GM12875 (cell line): Measurements from ENCODE around the gene UBALD2.
"Not testable (repeated sequence)": the region's sequence is repeated elsewhere in the genome, so short reads cannot be mapped to it uniquely, and the experiment has no call there.

Experiments
- H3K4me3 ChIP-seq: one replicate; pipeline ENCODE4 v1.5.1; 2011; ENCODE audit warnings: low read depth, low read length, control low read depth
- TF ChIP-seq, protein P1 (sequence below): IDR thresholded peaks from 2 replicates; pipeline ENCODE4 v1.5.1; 2011; ENCODE audit warnings: low read depth, mild to moderate bottlenecking, control low read depth, inconsistent platforms, low read length, moderate library complexity, borderline replicate concordance; ENCODE audit not compliant: insufficient read depth

Gene UBALD2

DNA sequence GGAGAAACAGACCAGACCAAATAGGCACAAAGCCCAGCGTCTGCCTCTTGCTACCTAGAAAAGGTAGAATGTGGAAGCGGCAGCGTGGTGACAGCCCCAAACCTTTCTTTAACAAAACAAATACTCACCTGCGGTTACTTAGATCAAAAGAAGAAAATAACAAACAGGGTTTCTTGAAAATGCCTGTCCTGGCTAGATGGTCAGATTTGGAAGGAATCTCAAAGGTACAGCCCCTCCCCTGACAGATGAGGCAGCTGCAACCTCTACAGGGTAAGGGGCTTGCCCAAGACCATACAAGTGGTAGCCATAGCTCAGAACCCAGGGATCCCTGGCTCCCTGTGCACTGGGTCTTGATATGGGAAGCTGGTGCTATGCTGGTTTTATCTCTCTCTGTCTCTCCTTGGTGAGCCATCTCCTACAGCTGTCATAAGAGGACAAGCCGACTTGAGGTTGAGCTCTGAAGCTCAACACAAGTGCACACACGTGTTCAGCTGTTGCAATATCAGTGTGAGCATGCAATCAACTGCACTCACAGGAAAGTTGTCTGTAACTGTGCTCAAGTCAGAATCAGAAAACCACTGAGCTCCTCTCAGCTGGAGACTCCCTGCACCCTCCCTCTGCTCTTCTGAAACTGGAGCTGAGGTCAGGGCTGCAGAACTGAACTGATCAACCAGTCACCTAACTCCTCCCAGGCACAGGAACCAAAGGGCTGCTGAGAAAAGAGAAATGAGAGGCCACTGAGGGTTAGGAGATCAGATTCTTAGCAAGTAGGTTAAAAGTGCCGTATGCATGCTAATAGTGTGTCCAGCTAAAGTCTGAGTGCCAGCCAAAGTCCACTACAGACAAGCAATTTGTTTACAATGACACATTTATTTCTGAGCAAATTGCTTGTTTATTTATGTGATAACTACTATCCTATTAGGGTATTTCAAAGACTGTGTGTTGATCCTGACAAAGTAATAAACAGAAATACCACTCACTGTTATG is 18.8 kb upstream of the UBALD2 start:
- H3K4me3 ChIP-seq, result no peak overlapping the region
- TF ChIP-seq, protein P1, sequence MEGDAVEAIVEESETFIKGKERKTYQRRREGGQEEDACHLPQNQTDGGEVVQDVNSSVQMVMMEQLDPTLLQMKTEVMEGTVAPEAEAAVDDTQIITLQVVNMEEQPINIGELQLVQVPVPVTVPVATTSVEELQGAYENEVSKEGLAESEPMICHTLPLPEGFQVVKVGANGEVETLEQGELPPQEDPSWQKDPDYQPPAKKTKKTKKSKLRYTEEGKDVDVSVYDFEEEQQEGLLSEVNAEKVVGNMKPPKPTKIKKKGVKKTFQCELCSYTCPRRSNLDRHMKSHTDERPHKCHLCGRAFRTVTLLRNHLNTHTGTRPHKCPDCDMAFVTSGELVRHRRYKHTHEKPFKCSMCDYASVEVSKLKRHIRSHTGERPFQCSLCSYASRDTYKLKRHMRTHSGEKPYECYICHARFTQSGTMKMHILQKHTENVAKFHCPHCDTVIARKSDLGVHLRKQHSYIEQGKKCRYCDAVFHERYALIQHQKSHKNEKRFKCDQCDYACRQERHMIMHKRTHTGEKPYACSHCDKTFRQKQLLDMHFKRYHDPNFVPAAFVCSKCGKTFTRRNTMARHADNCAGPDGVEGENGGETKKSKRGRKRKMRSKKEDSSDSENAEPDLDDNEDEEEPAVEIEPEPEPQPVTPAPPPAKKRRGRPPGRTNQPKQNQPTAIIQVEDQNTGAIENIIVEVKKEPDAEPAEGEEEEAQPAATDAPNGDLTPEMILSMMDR, result no peak

DNA sequence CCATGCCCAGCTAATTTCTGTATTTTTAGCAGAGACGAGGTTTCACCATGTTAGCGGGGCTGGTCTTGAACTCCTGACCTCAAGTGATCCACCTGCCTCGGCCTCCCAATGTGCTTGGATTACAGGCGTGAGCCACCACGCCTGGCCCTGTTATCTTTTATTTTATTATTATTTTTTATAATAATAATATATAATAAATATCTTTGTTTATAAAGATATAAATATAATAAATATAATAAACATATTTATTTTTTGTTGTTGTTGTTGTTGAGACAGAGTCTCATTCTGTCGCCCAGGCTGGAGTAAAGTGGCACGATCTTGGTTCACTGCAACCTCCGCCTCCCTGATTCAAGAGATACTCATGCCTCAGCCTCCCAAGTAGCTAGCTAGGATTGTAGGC is 17.8 kb upstream of the UBALD2 start:
- no peak overlapping the region for H3K4me3 ChIP-seq
- TF ChIP-seq, protein P1, result no peak

DNA sequence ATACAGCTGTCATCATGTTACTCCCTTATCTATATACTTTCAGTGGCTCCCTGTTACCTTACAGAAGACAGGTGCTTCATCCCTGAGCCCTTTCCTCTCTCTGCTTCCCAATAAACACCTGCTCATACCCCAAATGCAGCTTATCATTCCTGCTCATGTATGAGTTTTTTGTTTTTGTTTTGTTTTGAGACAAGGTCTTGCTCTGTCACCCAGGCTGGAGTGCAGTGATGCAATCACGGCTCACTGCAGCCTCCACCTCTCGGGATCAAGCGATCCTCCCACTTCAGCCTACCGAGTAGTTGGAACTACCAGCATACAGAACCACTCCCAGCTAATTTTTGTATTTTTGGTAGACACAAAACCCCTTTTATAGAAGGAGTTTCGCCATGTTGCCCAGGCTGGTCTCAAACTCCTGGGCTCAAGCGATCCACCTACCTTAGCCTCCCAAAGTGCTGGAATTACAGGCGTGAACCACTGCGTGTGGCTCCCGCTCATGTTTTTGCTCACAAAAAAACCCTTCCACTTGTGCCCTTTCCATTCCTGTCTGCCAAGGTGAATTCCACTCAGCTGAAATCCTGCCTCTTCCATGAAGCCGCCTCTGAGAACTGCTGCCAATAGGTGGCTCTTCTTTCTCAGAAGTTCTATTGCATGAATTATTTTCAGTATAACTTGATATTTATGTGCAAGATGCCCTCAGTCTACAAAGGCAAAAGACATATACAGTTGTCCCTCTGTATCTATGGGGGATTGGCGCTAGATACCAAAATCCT is 16.9 kb upstream of the UBALD2 start:
- H3K4me3 ChIP-seq, result no peak overlapping the region
- TF ChIP-seq, protein P1, result no peak

DNA sequence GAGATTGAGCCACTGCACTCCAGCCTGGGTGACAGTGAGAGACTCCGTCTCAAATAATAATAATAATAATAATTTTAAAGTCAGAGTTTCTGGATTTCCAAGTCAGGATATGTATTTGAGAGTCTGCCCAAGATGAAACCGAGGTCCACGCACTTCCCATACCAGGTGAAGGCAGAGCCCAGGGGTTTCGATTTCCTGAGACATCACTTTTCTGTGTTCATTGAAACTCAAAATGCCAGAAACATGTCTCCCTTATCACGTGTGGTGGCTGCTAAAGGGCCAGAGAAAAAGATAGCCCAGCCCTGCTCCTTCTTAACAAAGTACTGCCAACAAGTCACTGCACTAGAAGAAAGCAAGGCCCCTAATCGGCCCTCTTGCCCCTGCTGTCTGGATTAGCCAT is 15.0 kb upstream of the UBALD2 start:
- no peak overlapping the region for H3K4me3 ChIP-seq
- TF ChIP-seq, protein P1, result no peak

DNA sequence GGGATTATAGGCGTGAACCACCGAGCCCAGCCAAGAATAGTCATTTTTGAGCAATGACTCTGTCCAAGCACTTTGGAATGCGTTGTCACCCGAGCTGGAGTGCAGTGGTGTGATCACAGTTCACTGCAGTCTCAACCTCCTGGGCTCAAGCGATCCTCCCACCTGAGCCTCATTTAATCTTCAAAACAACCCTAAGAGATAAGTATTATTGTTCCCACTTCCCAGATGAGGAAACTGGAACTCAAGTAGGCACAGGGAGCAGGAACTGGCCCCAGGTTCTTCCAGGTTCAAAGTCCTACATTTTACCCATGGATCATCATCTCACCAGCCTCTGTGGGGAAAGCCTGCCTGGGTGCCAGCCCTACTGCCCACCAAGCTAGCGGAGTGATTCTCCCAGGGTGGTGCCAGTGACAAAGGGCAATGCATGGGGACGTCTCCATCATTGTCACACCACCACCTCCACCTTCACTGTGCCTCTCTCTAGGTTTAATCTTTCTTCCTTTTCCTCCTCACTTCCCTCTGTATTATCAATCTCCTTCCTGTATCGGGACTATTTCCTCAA is 13.6 kb upstream of the UBALD2 start:
- no peak overlapping the region for H3K4me3 ChIP-seq

DNA sequence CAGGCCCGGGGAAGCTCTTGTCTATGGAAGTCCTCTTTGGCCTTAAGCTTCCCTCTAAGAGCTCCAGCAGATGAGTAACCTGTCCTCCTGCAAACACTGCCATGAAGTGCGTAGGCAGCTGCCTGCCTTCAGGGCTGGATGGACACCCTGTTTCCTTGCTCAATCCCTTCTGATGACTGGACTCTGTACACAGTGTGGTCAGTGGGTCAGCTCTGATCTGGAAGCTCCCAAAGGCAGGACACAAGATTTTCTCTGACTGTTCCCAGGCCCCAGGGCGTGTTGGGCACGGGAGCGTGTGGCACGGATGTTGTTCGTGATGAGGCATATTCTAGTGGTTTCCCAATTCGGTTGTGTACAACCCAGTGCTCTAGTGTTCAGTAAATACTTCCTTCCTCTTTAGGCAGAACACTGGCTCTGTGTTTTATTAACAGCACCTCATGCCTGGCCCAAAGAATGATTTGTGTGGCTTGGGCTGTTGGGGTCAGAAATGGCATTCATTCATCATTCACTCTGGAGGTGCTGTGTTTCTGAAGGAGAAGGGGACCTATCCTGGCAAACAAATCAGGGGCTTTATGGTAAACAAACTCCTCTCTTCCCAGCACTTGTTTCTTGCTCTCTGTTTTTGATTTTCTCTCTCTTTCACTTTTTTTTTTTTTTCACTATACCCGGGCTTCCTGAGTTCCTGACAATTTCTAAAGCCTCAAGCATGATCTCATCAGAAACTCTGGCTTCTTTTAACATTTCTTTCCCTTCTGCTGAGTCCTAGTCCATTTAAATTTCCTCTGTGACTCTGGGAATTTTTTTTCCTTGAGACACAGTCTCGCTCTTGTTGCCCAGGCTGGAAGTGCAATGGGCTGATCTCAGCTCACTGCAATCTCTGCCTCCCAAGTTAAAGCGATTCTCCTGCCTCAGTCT is 12.9 kb upstream of the UBALD2 start:
- TF ChIP-seq, protein P1, result no peak

More for the DNA sequence above, 13.6 kb upstream of the UBALD2 start:
- TF ChIP-seq, protein P1, result no peak

DNA sequence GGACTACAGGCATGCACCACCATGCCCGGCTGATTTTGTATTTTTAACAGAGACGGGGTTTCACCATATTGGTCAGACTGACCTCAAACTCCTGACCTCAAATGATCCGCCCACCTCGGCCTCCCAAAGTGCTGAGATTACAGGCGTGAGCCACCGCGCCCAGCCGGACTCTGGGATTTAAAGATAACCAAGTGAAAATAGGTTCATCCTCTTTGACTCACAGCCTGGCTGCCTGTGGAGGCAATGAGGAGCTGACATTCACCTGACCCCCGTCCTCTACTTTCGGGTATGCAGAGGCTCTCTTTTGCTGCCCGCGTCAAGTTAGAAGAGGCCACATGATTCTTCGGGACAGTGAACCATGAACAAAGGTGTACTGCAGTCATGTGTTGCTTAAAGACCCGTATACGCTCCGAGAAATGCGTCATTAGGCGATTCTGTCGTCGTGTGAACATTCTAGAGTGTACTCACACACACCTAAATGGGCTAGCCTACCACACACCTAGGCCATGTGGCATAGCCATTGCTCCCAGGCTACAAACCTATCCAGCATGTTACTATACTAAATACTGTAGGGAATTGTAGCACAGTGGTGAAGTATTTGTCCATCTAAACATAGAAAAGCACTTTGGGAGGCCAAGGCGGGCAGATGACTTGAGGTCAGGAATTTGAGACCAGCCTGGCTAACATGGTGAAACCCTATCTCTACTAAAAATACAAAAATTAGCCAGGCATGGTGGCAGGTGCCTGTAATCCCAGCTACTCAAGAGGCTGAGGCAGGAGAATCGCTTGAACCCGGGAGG is 12.0 kb upstream of the UBALD2 start:
- not testable (repeated sequence) for H3K4me3 ChIP-seq

More for the DNA sequence above, 12.9 kb upstream of the UBALD2 start:
- no peak overlapping the region for H3K4me3 ChIP-seq
